Erythroblast (primary cell): ENCODE results near the gene RAD54L.

Source experiments
- GATA1 ChIP-seq: IDR thresholded peaks from 2 replicates; pipeline ENCODE4 v1.6.1; 2011; ENCODE audit warnings: low read depth, mild to moderate bottlenecking, control low read depth, low read length, moderate library complexity
- POLR2A ChIP-seq: IDR thresholded peaks from 2 replicates; pipeline ENCODE4 v1.6.1; 2011; ENCODE audit warnings: mild to moderate bottlenecking, low read length

DNA sequence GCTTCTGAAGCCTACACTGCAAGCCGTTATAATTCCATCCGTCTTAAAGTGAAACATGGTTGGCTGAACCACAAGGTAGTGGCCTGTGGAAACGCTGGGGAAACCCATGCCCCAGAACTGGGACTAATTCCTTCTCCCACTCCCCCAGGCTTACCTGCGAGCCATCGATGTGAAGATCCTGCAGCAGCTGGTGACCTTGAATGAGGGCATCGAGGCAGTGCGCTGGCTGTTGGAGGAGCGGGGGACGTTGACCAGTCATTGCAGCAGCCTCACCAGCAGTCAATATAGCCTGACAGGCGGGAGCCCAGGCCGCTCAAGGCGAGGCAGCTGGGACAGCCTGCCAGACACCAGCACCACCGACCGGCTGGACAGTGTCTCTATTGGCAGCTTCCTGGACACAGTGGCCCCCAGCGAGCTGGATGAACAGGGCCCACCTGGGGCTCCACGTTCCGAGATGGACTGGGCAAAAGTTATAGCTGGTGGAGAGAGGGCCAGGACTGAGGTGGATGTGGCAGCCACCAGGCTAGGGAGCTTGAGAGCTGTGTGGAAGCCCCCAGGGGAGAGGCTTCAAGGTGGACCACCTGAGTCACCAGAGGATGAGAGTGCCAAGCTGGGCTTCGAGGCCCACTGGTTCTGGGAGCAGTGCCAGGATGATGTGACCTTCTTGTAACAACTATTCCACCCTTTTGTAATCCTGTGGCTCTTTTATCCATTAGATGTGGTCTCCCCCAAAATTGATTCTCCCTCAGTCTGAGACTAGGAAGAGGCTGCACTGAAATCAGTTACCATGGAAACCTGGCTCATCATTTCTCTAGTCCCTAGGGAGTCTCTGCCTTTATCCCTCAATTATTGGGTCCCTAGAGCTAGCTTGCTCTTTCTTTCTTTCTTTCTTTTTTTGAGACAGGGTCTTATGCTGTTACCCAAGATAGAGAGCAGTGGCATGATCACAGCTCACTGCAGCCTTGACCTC, 27.7 kb upstream of the RAD54L start:
- no peak for TF ChIP-seq POLR2A
- TF ChIP-seq GATA1 = no peak
